NCI-H2196 treated with DMSO at 0.1 percent for 48 hours (cell line): Measurements from ENCODE around the gene HSH2D.
A peak's percentile ranks its signal among the peaks of the same experiment; 100 is the strongest.

ENCODE experiments used
- DNase-seq: peaks from one replicate; lab custom pipeline; 2025; ENCODE audit not compliant: unreplicated experiment; lab: John Stamatoyannopoulos, UW

HSH2D gene

DNA sequence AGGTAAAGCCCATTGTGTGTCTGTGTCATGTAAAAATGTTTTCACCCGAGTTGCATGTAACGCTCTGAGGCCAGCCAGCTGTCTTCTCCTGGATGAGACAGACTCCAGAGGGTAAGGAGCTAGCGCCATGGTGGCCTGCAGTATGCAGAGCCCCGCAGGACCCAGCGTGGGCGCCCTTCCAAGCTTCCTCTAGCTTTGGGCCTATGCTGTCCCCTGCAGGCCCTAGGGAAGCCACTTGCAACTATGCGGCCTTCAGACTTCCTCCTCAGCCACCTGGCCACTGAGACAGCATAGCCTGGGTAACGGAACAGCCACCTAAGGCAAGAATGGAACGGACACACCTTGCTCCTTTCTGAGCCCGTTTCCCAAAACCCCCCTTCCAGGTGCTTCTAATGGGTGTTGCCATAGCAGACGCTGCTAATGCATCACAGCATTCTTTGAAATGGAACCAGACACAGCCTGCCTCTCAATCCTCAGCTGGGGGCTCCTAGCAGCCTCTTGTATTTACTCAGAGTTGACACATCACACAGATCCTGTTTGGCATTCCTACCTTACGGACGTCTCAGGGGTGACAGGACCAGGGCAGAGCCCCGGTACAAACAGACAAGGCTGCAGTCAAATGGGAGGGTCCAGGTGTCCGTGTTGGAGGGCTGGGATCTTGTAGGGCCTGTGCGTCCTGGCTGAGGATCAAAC lies 47.9 kb downstream of the HSH2D start:
- DNase-seq, result no peak

DNA sequence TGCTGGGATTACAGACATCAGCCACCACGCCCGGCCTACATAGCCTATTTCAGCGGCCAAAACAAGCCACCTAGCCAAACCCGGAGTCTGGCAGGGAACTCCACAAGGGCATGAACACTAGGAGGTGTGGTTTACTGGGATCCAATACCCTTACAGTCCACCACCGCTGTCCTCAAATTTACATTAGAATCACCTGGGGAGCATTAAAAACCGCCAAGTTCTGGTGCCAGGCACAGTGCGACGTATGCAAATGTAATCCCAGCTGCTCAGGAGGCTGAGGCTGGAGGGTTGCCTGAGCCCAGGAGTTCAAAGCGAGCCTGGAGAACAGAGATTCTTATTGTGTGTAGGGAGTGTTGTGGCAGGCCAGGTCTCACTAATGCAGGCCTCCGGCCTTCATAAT lies 50.0 kb downstream of the HSH2D start:
- no peak for DNase-seq

DNA sequence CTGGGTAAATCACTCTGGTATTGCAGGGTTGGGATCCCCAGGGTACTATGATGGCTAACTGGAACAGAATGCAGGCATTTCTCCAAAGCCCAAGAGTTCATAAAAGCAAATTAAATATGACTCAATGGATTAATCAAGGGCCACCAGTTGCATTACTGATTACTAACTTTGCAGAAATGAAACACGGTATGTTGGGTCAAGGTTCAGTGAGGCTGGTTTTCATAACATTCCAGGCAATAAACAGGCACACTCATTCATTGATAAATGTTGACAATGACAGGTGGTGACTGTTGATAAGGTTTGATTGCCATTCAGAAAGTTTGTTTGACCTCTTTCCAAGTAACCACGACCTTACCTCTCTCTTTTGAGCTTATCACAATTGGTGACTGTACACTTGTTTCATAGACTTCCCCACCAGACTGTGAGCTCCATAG lies 53.7 kb downstream of the HSH2D start:
- no peak for DNase-seq

DNA sequence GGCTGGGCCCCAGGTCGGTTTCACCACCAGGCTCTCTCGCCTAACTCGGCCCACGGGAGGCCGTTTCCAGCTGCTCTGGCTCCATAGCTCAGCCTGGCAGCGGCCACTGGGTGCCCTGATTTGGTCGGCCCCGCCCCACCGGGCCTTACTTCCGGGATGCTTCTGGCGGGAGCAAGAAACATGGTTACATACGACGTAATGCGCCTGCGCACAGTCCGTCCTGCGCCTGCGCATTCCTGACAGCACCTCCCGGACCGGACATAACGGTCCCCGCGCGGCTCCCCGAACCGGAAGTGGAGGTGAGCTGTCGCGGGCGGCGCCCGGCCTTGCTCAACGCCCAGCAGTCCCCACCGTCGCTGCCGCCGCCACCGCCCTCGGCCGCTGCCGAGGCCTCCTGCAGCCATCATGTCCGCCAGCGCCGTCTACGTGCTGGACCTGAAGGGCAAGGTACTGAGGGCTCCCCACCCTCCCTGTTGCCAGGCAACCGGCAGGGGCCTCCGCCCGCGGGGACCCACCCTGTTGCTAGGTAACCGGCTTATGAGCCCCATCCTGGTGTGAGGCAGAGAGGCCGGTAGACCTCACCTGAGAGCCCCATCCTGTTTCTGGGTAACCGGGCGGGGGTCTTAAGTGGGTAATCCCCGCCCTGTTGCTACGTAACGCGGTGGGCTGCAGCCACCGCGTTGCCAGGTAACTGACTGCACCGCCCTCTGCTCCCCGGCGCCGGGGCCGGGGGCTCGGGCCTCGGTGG lies 54.3 kb downstream of the HSH2D start, which contains the start of gene AP1M1:
Gene AP1M1, plus strand, starts transcription at position 290 of the 748 bp plus-strand sequence. Its CDS starts 116 bp downstream, at position 406.
- peak; percentile 82 for DNase-seq

DNA sequence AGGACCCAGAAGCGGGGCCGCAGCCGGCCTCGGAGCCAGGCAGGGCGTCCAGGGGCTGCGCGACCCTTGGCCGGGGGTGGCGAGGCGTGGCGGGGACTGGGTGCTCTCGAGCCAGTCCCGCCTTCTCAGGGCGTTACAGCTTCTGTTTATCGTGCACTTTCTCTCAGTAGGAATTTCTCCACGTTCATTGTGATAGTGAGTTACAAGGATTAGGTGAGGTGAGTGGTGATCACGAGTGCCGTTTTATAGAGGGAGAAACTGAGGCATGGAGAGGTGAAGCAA lies 54.8 kb downstream of the HSH2D start:
- no peak for DNase-seq

DNA sequence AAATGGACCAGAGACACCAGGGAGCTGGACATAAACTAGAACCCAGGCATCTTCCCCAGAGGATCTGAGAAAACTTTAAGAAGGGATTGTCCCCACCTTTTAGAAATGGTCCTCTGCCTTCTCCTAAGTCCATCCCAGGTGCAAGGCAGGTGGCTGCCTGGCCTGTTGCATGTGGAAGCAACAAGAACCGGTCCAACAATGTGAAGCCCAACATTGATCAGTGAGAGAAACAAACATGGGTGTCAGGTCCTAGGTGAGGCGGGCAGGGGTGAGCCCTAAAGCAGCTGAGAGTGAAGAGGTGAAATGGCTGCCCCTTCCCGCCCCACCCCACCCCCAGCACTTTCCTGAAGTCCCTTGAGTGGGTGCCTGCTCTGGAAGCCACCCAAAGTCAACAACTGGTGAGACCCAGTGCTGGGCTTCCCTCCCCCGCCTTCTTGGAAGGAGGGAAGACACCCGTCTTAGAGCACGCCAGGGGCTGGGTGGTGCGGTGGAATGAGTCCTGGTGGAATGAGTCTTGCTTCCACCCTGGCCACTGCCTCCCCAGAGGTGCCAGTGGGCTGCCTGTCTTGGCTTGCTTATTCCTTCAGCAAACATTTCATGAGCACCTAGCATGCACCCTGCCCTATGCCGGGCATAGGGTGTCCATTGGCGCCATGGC lies 55.9 kb downstream of the HSH2D start:
- DNase-seq, result no peak

DNA sequence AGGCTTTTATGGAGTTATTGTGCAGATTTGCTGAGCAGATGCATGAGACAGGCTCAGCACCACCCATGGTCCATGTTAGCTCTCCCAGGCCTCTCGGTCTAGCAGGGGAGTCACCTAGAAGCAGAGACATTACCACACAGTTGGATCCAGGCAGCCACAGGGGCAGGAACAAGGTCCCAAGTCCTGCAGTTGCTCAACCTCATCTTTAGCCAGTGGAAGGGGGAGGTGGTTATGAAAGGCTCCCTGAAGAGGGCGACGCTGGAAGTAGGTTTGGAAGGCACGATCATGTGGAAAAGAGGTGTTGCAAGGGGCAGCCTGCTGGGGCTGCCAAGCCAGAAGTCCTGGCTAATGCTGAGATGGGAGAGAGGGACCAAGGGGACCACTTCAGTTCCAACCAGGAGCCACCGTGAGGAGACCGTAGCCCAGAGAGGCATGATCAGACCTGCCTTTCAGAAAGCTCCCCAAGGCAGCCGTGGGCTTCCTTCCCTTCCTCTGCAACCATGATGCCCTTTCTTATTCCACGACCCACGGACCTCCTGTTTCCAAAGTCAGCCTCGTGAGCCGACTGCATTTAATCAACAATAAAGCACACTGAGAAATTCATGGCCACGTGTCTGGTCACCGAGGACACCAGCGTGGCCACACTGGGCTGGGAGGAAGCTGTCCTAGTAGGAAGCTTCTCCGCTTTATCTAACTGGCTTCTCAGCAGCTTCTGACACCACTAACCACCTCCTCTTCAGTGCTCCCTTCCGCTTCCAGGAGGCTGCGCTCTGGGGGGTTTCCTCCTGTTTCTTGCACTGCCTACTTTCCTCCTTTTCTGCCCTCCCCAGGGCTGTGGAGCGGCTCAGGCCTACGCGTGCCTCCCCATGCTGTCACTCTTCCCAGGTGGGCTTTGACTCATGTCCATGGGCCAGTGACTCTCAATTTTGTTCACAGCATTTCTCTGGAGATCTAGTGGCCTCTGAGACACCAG lies 56.8 kb downstream of the HSH2D start:
- no peak for DNase-seq

DNA sequence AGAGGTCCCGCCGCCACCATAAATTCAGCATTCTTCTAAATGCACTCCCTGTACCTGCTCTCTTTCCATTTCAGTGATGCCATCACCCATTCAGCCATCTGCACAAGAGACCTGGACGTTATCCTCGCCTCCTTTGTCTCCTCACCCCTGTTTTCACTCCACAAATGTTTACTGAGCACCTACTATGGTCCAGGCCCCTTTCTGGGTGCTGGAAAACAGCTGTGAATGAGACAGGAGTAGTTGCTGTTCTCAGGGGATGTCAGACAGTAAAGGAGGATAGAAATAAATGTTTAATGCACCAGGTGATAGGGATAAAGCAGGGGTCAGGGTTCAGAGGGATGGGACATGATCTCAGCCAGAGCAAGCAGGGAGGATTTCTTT lies 57.5 kb downstream of the HSH2D start:
- DNase-seq, result no peak

DNA sequence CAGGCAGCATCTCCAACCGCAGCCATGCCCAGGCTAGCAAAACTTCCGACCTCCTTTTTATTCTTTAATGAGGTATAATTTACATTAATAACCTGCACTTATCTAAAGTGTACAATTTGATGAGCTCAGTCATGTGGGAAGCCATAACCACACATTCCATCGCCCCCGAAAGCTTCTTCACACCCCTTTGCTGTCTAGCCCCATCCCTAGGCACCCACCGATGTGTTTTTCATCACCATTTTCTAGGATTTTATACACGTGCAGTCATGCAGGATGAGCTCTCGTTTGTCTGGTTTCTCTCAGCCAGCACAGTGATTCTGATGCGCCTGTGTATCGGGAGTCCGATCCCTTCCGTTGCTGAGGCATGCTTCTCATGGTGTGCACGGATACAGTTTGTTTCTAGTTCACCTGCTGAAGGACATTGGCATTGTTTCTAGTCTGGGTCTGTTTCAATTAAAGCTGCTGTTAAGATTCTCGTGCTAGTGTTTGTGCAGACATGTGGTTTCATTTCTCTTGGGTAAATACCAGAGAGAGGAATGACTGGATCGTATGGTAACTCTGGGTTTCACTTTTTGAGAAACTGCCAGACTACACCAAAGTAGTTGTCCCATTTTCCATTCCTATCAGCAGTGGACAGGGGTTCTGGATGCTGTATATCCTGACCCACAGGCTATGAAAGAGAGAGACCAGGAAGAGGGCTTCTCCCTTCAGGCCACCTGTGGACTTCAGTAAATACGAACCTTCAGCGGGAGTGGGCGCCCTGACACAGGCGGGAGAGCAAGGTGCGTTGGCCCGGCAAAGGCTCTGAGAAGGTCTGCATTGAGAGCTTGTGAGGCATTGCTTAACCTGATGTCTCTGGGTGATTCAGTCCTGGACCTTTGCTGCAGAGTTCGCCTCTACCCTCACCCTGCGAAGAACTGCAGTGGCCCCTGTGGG lies 59.1 kb downstream of the HSH2D start:
- DNase-seq, result no peak

DNA sequence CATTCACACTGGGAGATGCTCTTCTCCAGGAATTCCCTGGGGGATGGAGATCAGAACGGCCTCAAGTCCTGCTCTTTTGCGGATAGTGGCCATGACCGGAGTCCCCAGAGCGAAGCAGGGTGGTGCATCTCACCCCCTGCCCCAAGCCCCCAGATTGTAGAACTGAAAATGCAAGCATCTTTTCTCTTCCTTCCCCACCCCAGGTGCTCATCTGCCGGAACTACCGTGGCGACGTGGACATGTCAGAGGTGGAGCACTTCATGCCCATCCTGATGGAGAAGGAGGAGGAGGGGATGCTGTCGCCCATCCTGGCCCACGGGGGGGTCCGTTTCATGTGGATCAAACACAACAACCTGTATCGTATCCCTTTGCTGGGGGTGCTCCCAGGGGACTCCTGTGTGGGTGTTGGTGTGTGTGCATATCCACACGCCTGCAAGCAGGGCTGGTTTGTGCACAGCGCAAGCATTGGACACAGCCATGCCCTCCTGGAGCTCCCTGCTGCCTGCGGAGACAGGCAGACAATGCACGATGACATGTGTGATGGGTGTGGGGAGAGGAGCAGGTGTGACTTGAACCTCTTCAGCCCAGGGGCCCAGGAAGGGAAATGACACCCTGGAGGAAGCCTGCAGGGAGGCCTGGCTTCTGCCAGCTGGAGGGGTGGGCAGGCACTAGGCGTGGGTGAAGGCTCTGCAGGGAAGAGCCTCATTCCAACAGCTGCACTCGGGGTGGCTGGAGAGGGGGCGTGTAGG lies 59.9 kb downstream of the HSH2D start:
- no peak for DNase-seq

DNA sequence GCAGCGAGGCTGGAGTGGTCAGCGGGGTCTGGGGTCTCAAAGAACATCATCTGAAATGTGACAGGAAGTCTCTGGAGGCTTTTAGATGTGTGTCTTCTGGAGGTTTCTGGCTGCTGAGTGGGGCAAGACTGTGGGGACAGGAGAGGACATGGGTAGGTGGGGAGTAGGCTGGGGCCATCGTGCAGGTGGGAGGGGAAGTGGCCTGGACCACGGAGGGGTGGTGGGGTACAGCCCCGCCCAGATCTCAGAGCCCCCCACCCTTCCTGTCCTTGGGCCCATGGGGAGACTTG lies 60.5 kb downstream of the HSH2D start:
- no peak for DNase-seq

DNA sequence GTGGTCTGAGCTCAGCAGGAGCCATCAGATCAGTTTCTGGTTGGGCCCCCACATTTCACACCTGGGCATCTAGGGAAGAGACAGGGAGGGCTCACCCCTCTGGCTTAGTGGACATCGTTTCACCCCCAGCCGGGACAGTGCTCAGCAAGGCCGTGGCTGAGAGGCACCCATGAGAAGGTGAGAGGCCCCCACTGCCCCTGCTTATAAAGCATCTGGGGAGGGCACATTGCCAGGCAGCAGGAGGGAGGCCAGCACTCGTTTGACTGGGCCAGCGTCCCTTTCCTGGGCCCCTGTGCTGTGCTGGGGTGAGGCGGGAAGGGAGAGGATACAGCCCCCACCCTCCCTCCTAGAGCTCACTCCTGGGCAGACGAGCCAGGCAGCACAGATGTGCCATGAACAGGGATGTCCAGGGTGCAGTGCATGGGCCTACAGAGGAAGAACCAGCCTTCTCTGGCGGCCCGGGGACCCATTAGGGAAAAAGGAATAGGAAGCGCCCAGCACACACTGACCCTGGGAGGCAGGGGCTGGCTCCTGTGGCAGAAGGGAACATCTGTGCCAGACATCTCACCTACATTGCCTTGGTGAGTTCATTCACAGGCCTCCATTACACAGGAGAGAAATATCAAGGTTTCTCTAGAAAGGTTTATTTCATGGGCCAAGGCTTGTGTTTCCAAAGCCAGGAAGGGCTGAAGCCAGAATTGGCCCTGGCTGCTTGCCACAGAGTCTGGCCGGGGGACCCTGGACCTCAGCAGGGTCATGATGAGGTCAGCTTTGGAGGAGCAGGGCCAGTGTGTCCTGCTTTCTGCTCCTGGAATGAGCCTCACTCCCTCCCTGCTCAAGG lies 61.9 kb downstream of the HSH2D start:
- DNase-seq, result no peak

DNA sequence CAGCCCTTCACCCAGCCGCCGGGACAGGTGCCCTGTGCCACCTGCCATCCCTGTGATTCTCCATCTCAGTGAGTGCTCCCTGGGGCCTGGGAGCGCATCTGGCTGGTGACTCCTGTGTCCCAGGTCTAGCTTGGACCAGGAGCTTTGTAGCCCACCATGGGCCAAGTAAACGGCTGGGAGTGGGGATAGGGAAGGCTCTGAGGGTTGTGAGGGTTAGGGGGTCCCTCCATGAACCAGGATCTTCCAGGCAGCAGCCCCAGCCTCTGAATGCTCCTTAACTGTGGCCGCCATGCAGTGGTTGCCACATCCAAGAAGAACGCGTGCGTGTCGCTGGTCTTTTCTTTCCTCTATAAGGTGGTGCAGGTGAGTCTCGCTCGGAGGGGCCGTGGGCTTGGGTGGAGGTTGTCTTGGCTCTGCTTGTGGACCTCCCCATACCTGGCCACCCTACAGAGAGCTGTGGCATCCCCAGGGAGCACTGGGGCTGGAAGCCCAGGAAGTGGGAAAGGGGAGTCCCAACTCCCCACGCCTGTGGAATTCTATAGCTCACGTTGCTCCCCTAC lies 62.6 kb downstream of the HSH2D start:
- DNase-seq, result no peak

DNA sequence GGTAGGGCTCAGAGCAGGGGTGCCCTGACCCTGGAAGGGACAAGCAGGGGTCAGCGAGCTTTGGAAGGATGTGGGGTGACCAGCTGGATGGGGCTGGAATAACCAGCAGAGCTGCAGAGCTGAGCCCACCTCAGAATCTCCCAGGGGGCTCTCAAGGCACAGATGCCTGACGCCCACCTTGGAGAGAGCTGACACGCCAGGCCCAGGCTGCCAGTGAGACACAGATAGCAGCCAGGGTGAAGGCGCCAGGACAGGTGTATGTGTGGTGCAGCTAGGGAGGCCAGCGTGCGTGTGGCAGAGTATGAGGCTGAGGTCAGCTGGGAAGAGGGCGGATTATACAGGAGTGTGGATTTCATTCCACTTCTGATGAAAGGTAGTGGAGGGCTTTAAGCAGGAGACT lies 63.2 kb downstream of the HSH2D start:
- DNase-seq, result no peak

DNA sequence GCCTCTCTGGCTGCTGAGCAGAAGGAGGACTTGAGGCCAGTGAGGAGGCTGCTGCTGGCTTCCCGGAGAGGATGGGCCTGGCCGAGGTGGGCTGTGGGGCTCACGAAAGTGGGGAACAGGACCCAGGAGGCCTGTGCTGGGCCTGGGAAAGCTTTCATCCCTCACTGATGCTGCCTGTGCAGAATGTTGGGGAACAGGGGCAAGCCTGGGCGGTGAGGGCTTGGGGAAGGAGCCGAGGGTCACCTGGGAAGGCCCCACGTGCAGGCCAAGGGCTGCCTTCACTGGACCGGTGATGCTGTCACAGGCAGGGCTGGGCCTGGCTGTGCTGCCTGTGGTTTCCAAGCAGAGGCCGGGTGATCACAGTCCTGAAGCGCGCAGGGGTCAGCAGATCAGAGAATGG lies 63.6 kb downstream of the HSH2D start:
- DNase-seq, result no peak

DNA sequence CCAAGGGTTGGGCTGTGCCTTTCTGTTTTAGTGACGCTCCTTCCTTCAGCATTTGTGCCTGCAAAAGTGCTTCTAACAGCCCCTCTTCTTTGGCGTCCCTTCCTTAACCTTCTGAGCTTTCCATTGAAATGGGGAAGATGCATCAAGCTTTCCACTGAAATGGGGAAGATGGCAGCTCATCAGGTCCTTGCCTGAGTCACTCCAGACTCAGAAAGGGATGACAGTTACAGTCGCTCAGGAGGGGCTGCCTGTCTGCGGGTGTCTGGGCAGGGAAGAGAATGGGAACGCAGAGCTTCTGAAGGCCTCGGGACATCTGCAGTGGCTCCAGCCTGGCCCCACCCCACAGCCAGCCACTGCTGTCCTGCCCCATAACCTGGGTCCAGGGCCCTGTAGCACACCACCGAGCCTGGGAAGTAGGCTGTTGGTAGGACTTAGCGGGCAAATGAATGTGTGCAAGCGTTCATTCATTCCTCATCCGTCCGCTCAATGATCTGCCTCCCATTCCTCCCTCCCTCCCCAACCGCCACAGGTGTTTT lies 64.1 kb downstream of the HSH2D start:
- no peak for DNase-seq
